ENCODE measurements around the gene ORAI3. TPM values are rescaled to one million over a fixed set of nuclear protein-coding genes. Genes with fewer than 3 reads are reported as not detected.
A peak's percentile ranks its signal among the peaks of the same experiment; 100 is the strongest.

ORAI3 gene
- total and polyA plus RNA-seq, 11 donors = 8.1 to 28.9 (median 11.3) TPM

DNA sequence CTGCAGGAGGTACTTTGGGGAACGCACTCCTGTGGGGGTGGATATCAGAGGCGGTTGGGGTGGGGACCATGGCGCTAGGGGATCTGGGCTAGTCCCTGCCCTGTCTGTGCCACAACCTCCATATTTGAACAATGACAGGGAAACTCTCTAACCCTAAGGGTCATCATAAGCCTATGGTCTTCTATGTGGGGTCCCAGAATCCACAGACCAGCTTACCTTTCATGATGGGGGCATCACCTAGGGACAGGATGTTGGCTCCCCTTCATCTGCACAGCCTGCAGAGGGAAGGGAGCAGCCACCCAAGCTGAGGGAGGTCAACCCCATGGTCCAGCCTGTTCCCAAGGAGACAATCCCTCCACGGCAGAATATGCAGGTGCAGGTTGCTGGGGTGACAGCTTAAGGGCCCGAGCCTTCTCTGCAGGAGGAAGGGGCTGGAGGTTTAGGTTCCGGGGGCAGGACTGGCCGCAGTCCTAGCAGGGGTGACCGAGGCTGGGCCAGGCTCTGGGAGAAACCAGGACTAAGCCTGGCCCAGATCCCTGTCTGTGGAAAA lies 1.7 kb downstream of the ORAI3 start:
- intact Hi-C loops (cut with DNase I) = loop anchor here in 4 of 10 donors (10.0 kb wide), 5 partner anchors 56 to 914 kb away; partner anchors contain the start of genes ARMC5 (in 1 of the 4), BCL7C (in 1 of the 4), CTF1 (in 1 of the 4) and ZNF646 (in 1 of the 4)
- H3K36me3 ChIP-seq = peaks cover 0 to 12% (median 6%) of the 10 kb centered on the region in 9 donors
- 70 to 86% (median 79%) methylated on average over 7 to 8 of the region's 8 CpGs for WGBS, 4 donors
- no peak for ATAC-seq
- peak overlapping the region; percentile 88 to 99 (median 95) for H3K27ac ChIP-seq
- peaks cover 5 to 50% (median 33%) of the 10 kb centered on the region in 12 donors for H3K4me1 ChIP-seq
- no peaks in the 10 kb centered on the region for H3K27me3 ChIP-seq
- TF ChIP-seq POLR2A (IDR thresholded peaks at IDR 0.05) = no peak
- TF ChIP-seq, protein P1, sequence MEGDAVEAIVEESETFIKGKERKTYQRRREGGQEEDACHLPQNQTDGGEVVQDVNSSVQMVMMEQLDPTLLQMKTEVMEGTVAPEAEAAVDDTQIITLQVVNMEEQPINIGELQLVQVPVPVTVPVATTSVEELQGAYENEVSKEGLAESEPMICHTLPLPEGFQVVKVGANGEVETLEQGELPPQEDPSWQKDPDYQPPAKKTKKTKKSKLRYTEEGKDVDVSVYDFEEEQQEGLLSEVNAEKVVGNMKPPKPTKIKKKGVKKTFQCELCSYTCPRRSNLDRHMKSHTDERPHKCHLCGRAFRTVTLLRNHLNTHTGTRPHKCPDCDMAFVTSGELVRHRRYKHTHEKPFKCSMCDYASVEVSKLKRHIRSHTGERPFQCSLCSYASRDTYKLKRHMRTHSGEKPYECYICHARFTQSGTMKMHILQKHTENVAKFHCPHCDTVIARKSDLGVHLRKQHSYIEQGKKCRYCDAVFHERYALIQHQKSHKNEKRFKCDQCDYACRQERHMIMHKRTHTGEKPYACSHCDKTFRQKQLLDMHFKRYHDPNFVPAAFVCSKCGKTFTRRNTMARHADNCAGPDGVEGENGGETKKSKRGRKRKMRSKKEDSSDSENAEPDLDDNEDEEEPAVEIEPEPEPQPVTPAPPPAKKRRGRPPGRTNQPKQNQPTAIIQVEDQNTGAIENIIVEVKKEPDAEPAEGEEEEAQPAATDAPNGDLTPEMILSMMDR (IDR thresholded peaks at IDR 0.05) = no peak
- DNase-seq = peak in 1 of 5 donors; percentile 40
- no peaks in the 10 kb centered on the region for H3K9me3 ChIP-seq
- H3K4me3 ChIP-seq = peak overlapping the region in 10 of 12 donors; percentile 89 to 100 (median 98)

DNA sequence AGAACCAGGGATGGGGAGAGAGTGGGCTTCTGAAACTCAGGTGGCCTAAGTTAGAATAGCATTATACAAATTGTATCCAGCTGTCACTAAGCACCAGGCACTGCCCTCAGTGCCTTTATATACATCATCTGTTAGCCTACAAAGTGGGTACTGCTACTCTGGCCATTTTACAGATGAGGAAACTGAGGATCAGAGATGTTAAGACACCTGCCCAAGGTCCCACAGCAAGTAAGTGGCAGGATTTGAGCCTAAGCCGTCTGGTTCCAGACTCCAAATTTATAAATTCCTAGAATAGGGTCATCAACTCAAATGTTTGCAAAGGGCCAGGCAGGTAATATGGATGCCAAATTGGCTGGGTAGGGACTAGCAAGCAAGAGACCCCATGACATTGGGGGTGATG lies 2.3 kb downstream of the ORAI3 start:
- no peaks in the 10 kb centered on the region for H3K9me3 ChIP-seq

DNA sequence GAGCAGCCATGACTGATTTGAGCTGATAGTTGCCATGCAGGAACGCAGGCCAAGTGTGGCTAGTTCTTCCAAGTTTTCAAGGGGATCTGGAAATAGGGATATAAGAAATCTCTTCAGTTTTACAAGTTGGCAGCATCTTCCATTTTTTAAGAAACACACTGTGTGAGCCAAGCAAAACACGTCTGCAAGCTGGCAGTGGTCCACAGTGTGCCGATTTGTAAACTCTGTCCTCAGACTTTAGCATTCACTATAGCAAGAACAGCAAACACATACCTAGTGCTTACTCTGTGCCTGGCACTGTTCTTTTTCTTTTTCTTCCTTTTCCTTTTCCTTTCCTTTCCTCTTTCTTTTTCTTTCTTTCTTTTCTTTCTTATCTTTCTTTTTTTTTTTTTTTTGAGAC lies 2.9 kb downstream of the ORAI3 start:
- intact Hi-C loops (cut with DNase I) = loop anchor here in 4 of 10 donors (10.0 kb wide), 5 partner anchors 57 to 913 kb away; partner anchors contain the start of genes ARMC5 (in 1 of the 4), BCL7C (in 1 of the 4), CTF1 (in 1 of the 4) and ZNF646 (in 1 of the 4)
- DNase-seq (peak in 3 of 5 donors; percentile 49 to 69 (median 64)), ATAC-seq (no peak)
- H3K4me1 ChIP-seq = peaks cover 5 to 54% (median 35%) of the 10 kb centered on the region in 12 donors
- 16 to 37% (median 34%) methylated on average over 3 of the region's 3 CpGs for WGBS, 4 donors
- H3K4me3 ChIP-seq = no peak overlapping the region
- H3K27me3 ChIP-seq = no peaks in the 10 kb centered on the region
- H3K9me3 ChIP-seq = no peaks in the 10 kb centered on the region
- H3K36me3 ChIP-seq = peaks cover 0 to 12% (median 6%) of the 10 kb centered on the region in 9 donors
- TF ChIP-seq, protein P1 (IDR thresholded peaks at IDR 0.05) = no peak
- no peak for TF ChIP-seq POLR2A (IDR thresholded peaks at IDR 0.05)
- H3K27ac ChIP-seq = peak overlapping the region in 6 of 12 donors; percentile 93 to 99 (median 94)

More for the DNA sequence above, 2.3 kb downstream of the ORAI3 start:
- Histone ChIP-seq H3K4me3 (no peak overlapping the region), H3K27me3 (no peaks in the 10 kb centered on the region), H3K36me3 (peaks cover 0 to 12% (median 6%) of the 10 kb centered on the region in 9 donors), H3K4me1 (peaks cover 5 to 50% (median 33%) of the 10 kb centered on the region in 12 donors), H3K27ac (peak overlapping the region in 9 of 12 donors; percentile 3 to 99 (median 95))
- TF ChIP-seq, protein P1 (IDR thresholded peaks at IDR 0.05) = no peak
- no peak for TF ChIP-seq POLR2A (IDR thresholded peaks at IDR 0.05)
- DNase-seq (no peak), ATAC-seq (no peak)
- WGBS, 4 donors = 80 to 91% (median 85%) methylated on average over 1 of the region's 1 CpG
- intact Hi-C loops (cut with DNase I) = loop anchor here in 4 of 10 donors (10.0 kb wide), 5 partner anchors 56 to 914 kb away; partner anchors contain the start of genes ARMC5 (in 1 of the 4), BCL7C (in 1 of the 4), CTF1 (in 1 of the 4) and ZNF646 (in 1 of the 4)

DNA sequence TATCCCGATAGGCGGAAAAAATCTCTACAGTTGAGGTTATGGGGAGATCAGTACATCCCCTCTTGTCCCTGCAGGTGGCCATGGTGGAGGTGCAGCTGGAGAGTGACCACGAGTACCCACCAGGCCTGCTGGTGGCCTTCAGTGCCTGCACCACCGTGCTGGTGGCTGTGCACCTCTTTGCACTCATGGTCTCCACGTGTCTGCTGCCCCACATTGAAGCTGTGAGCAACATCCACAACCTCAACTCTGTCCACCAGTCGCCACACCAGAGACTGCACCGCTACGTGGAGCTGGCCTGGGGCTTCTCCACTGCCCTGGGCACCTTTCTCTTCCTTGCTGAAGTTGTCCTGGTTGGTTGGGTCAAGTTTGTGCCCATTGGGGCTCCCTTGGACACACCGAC lies 4.2 kb downstream of the ORAI3 start:
- Histone ChIP-seq H3K27ac (peak overlapping the region in 4 of 12 donors; percentile 32 to 97 (median 50)), H3K4me3 (no peak overlapping the region), H3K27me3 (no peaks in the 10 kb centered on the region), H3K36me3 (peaks cover 0 to 9% (median 3%) of the 10 kb centered on the region in 9 donors), H3K4me1 (peaks cover 5 to 54% (median 36%) of the 10 kb centered on the region in 12 donors), H3K9me3 (no peaks in the 10 kb centered on the region)
- DNase-seq = peak in 1 of 5 donors; percentile 37
- no peak for ATAC-seq
- intact Hi-C loops (cut with DNase I) = loop anchor here in 4 of 10 donors (10.0 kb wide), 5 partner anchors 58 to 912 kb away; partner anchors contain the start of genes ARMC5 (in 1 of the 4), BCL7C (in 1 of the 4), CTF1 (in 1 of the 4) and ZNF646 (in 1 of the 4)
- 79 to 81% (median 81%) methylated on average over 8 to 9 of the region's 9 CpGs for WGBS, 4 donors
- no peak for TF ChIP-seq POLR2A (IDR thresholded peaks at IDR 0.05)
- TF ChIP-seq, protein P1 (IDR thresholded peaks at IDR 0.05) = no peak
